Measurements from ENCODE around the gene PLOD1.
"Not testable (repeated sequence)": the region's sequence is repeated elsewhere in the genome, so short reads cannot be mapped to it uniquely, and the experiment has no call there.

DNA sequence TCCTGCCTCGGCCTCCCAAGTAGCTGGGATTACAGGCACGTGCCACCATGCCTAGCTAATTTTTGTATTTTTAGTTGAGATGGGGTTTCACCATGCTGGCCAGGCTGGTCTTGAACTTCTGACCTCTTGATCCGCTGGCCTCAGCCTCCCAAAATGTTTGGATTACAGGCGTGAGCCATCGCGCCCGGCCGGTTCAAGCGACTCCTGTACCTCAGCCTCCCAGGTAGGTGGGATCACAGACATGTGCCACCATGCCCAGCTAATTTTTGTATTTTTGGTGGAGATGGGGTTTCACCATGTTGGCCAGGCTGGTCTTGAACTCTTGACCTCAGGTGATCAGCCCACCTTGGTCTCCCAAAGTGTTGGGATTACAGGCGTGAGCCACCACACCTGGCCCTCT, 1.2 kb downstream of the PLOD1 start:
- not testable (repeated sequence) for TF ChIP-seq ZNF16 (tag by site-specific recombination; IDR thresholded peaks at IDR 0.05; ENCODE audit: low read depth); ZNF530 (tag by site-specific recombination; IDR thresholded peaks at IDR 0.05; ENCODE audit: low read depth); ZNF426 (tag by site-specific recombination; IDR thresholded peaks at IDR 0.05); ZBTB10 (tag by site-specific recombination; IDR thresholded peaks at IDR 0.05); KLF16 (tag by site-specific recombination; IDR thresholded peaks at IDR 0.05); TRIM28 (IDR thresholded peaks at IDR 0.05; ENCODE audit: borderline replicate concordance, low read length); ZNF302 (tag by site-specific recombination; IDR thresholded peaks at IDR 0.05; ENCODE audit: low read depth)
- TF ChIP-seq, protein P1, sequence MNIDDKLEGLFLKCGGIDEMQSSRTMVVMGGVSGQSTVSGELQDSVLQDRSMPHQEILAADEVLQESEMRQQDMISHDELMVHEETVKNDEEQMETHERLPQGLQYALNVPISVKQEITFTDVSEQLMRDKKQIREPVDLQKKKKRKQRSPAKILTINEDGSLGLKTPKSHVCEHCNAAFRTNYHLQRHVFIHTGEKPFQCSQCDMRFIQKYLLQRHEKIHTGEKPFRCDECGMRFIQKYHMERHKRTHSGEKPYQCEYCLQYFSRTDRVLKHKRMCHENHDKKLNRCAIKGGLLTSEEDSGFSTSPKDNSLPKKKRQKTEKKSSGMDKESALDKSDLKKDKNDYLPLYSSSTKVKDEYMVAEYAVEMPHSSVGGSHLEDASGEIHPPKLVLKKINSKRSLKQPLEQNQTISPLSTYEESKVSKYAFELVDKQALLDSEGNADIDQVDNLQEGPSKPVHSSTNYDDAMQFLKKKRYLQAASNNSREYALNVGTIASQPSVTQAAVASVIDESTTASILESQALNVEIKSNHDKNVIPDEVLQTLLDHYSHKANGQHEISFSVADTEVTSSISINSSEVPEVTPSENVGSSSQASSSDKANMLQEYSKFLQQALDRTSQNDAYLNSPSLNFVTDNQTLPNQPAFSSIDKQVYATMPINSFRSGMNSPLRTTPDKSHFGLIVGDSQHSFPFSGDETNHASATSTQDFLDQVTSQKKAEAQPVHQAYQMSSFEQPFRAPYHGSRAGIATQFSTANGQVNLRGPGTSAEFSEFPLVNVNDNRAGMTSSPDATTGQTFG (tag by site-specific recombination; IDR thresholded peaks at IDR 0.05; ENCODE audit: borderline replicate concordance): not testable (repeated sequence)
- TF ChIP-seq, protein P2, sequence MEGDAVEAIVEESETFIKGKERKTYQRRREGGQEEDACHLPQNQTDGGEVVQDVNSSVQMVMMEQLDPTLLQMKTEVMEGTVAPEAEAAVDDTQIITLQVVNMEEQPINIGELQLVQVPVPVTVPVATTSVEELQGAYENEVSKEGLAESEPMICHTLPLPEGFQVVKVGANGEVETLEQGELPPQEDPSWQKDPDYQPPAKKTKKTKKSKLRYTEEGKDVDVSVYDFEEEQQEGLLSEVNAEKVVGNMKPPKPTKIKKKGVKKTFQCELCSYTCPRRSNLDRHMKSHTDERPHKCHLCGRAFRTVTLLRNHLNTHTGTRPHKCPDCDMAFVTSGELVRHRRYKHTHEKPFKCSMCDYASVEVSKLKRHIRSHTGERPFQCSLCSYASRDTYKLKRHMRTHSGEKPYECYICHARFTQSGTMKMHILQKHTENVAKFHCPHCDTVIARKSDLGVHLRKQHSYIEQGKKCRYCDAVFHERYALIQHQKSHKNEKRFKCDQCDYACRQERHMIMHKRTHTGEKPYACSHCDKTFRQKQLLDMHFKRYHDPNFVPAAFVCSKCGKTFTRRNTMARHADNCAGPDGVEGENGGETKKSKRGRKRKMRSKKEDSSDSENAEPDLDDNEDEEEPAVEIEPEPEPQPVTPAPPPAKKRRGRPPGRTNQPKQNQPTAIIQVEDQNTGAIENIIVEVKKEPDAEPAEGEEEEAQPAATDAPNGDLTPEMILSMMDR (tag by site-specific recombination; IDR thresholded peaks at IDR 0.05): not testable (repeated sequence)
